Smooth muscle cell (in vitro differentiated cells): Measurements from ENCODE around the gene NT5DC4. TPM values are rescaled to one million over a fixed set of nuclear protein-coding genes. Genes with fewer than 3 reads are reported as not detected.

Experiments
- DNase-seq: peaks from one replicate; lab custom pipeline; 2025; ENCODE audit not compliant: unreplicated experiment; lab: John Stamatoyannopoulos, UW
- H2AFZ ChIP-seq: fragments of 200-600 bp; sonication (generic); 2 replicates; pipeline ENCODE4 v1.6.0; 2016; ENCODE audit warnings: antibody characterized with exemption, low read depth, mild to moderate bottlenecking
- H3F3A ChIP-seq: fragments of 200-600 bp; sonication (generic); 2 replicates; pipeline ENCODE4 v1.6.0; 2017; ENCODE audit warnings: antibody characterized with exemption, low read depth
- H3K27ac ChIP-seq: fragments of 200-600 bp; sonication (generic); 2 replicates; pipeline ENCODE4 v1.5.1; 2016; ENCODE audit warnings: low read depth, mild to moderate bottlenecking
- H3K27me3 ChIP-seq: fragments of 200-600 bp; sonication (generic); 2 replicates; pipeline ENCODE4 v1.6.1; 2016; ENCODE audit warnings: low read depth, mild to moderate bottlenecking
- H3K36me3 ChIP-seq: fragments of 200-600 bp; sonication (generic); 2 replicates; pipeline ENCODE4 v1.5.1; 2016; ENCODE audit warnings: low read depth
- H3K4me1 ChIP-seq: fragments of 200-600 bp; sonication (generic); 2 replicates; pipeline ENCODE4 v1.5.1; 2016; ENCODE audit warnings: low read depth
- H3K4me2 ChIP-seq: fragments of 200-600 bp; sonication (generic); 2 replicates; pipeline ENCODE4 v1.6.0; 2016; ENCODE audit warnings: mild to moderate bottlenecking
- H3K4me3 ChIP-seq: fragments of 200-600 bp; sonication (generic); 2 replicates; pipeline ENCODE4 v1.5.1; 2016; ENCODE audit warnings: mild to moderate bottlenecking
- H3K79me2 ChIP-seq: fragments of 200-600 bp; sonication (generic); 2 replicates; pipeline ENCODE4 v1.6.0; 2016; ENCODE audit warnings: low read depth, mild to moderate bottlenecking
- H3K9ac ChIP-seq: fragments of 200-600 bp; sonication (generic); 2 replicates; pipeline ENCODE4 v1.6.0; 2016; ENCODE audit warnings: low read depth
- H3K9me3 ChIP-seq: fragments of 200-600 bp; sonication (generic); replicated peaks from 2 replicates; pipeline ENCODE4 v1.5.1; 2016; ENCODE audit warnings: low read depth
- H4K20me1 ChIP-seq: fragments of 200-600 bp; sonication (generic); 2 replicates; pipeline ENCODE4 v1.6.0; 2016; ENCODE audit warnings: low read depth
- WGBS: methylation state at CpG from one replicate; pipeline ENCODE4 v1.1.7; 2016; ENCODE audit warnings: low lambda C conversion rate; 5-methylcytosine and 5-hydroxymethylcytosine counted together
- polyA plus RNA-seq: library from polyadenylated mRNA; unstranded; fragments of >200 nt; fragmentation: Nextera tagmentation; extraction: Ambion mirVana; gene quantifications from 2 replicates; pipeline ENCODE4 v1.2.1, GENCODE V29; 2016
- total RNA-seq: library from RNA; depleted of rRNA; stranded (reverse); fragments of >200 nt; gene quantifications from 2 replicates; pipeline ENCODE4 v1.2.3, GENCODE V29; 2014
- TF ChIP-seq, protein P1 (sequence below): fragments of 200-600 bp; sonication (generic); IDR thresholded peaks from 2 replicates; pipeline ENCODE4 v1.5.1; 2017; ENCODE audit warnings: borderline replicate concordance, mild to moderate bottlenecking, antibody characterized with exemption; ENCODE audit not compliant: insufficient read depth, poor library complexity, severe bottlenecking

NT5DC4 gene
- total and polyA plus RNA-seq, 2 experiments from 2014 or later, result not detected

- no peaks in the 10 kb centered on the region for H3K9me3 ChIP-seq
- no peak overlapping the region for H3K4me3 ChIP-seq
- peaks cover 5% of the 10 kb centered on the region for H3F3A ChIP-seq
- H2AFZ ChIP-seq, result no peak overlapping the region
- H3K27me3 ChIP-seq, result no peaks in the 10 kb centered on the region
- TF ChIP-seq, protein P1, sequence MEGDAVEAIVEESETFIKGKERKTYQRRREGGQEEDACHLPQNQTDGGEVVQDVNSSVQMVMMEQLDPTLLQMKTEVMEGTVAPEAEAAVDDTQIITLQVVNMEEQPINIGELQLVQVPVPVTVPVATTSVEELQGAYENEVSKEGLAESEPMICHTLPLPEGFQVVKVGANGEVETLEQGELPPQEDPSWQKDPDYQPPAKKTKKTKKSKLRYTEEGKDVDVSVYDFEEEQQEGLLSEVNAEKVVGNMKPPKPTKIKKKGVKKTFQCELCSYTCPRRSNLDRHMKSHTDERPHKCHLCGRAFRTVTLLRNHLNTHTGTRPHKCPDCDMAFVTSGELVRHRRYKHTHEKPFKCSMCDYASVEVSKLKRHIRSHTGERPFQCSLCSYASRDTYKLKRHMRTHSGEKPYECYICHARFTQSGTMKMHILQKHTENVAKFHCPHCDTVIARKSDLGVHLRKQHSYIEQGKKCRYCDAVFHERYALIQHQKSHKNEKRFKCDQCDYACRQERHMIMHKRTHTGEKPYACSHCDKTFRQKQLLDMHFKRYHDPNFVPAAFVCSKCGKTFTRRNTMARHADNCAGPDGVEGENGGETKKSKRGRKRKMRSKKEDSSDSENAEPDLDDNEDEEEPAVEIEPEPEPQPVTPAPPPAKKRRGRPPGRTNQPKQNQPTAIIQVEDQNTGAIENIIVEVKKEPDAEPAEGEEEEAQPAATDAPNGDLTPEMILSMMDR, result peak; percentile 44
- H3K9ac ChIP-seq, result no peak overlapping the region
- H3K4me2 ChIP-seq, result no peak overlapping the region
- no peaks in the 10 kb centered on the region for H4K20me1 ChIP-seq
- H3K36me3 ChIP-seq, result no peaks in the 10 kb centered on the region
- no peaks in the 10 kb centered on the region for H3K4me1 ChIP-seq
- no peak overlapping the region for H3K27ac ChIP-seq
- 61% methylated on average over 9 of the region's 9 CpGs for WGBS
- no peaks in the 10 kb centered on the region for H3K79me2 ChIP-seq
- DNase-seq, result no peak
Measured at GRCh38 chr2:112690853-112691401, 29.9 kb upstream of the NT5DC4 start.

GRCh38 chr2:112691881-112692281 lies 28.9 kb upstream of the NT5DC4 start:
- Histone ChIP-seq H3K27ac (peak overlapping the region; percentile 91), H3K4me2 (no peak overlapping the region), H3K4me3 (no peak overlapping the region), H3F3A (peaks cover 5% of the 10 kb centered on the region), H3K79me2 (no peaks in the 10 kb centered on the region), H3K4me1 (no peaks in the 10 kb centered on the region), H3K36me3 (no peaks in the 10 kb centered on the region), H3K27me3 (no peaks in the 10 kb centered on the region), H3K9me3 (no peaks in the 10 kb centered on the region), H3K9ac (peak overlapping the region; percentile 25), H4K20me1 (no peaks in the 10 kb centered on the region), H2AFZ (no peak overlapping the region)
- WGBS, result 69% methylated on average over 4 of the region's 4 CpGs
- no peak for DNase-seq
- TF ChIP-seq, protein P1, result no peak

DNA sequence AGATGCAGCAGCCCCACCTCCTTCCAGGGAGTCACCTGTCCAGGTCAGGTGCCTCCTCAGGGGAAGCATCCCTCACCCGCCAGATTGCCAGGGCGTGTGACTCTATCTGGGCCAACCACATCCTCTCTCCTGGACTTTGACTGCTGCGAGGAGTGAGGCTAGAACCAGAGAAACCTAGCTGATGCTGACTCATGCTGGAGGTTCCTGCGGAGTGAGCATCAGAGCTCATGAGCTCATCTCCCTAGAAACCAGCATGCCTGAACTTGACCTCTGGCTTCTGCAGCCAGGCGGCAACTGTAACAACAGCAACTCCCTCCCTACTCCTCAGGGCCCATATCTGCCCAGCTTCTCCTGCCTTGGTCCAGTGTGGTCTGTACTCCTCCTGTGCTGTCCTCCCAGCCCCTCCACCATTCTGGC lies 28.3 kb upstream of the NT5DC4 start:
- Histone ChIP-seq H4K20me1 (no peaks in the 10 kb centered on the region), H3K9me3 (no peaks in the 10 kb centered on the region), H3K9ac (peak overlapping the region; percentile 86), H3K4me3 (no peak overlapping the region), H3K4me1 (no peaks in the 10 kb centered on the region), H3K27ac (peak overlapping the region; percentile 91), H3K27me3 (no peaks in the 10 kb centered on the region), H3K36me3 (no peaks in the 10 kb centered on the region), H3F3A (peaks cover 5% of the 10 kb centered on the region), H3K4me2 (peak overlapping the region; percentile 45), H2AFZ (no peak overlapping the region), H3K79me2 (no peaks in the 10 kb centered on the region)
- DNase-seq, result no peak
- TF ChIP-seq, protein P1, result no peak
- 4% methylated on average over 5 of the region's 5 CpGs for WGBS

DNA sequence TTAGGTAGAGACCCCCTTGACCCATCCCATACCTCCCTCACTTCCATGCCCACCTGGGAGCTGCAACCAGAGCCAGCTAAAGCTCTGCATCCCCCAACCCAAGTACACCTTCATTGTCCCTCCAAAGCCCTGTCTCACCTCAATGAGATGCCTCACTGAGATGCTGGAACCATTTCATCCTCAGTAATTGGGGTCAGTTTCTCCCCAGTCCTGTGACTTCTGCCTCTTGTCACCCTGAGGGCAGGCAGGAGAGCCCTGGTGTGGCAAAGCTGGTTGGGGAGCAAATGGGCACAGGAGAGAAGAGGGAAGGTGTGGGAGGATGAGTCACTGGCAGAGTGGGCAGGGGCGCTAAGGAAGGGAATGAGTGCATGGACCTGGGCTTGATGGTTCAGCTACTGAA lies 27.9 kb upstream of the NT5DC4 start:
- Histone ChIP-seq H3K79me2 (no peaks in the 10 kb centered on the region), H3K9ac (peak overlapping the region; percentile 86), H3K9me3 (no peaks in the 10 kb centered on the region), H3K4me3 (no peak overlapping the region), H3K4me1 (no peaks in the 10 kb centered on the region), H3F3A (peaks cover 5% of the 10 kb centered on the region), H3K36me3 (no peaks in the 10 kb centered on the region), H3K27me3 (no peaks in the 10 kb centered on the region), H4K20me1 (no peaks in the 10 kb centered on the region), H3K4me2 (peak overlapping the region; percentile 45), H3K27ac (peak overlapping the region; percentile 91), H2AFZ (no peak overlapping the region)
- TF ChIP-seq, protein P1, result no peak
- DNase-seq, result no peak
- WGBS, result 88% methylated on average over 1 of the region's 1 CpG
